OCI-LY3 (cell line): Measurements from ENCODE around the gene SPEN.
"Not testable (repeated sequence)": the region's sequence is repeated elsewhere in the genome, so short reads cannot be mapped to it uniquely, and the experiment has no call there.

Experiments used
- H2AFZ ChIP-seq: fragments of 200-600, 300-600 bp; shearing (Covaris generic); 2 replicates; pipeline ENCODE4 v1.6.0; 2014; ENCODE audit warnings: antibody characterized with exemption, low read depth, low read length
- H3K27ac ChIP-seq: fragments of 200-600, 300-600 bp; sonication (generic); 2 replicates; pipeline ENCODE4 v1.5.1; 2014; ENCODE audit warnings: mild to moderate bottlenecking, low read length, moderate library complexity, mixed read lengths
- H3K27me3 ChIP-seq: fragments of 200-600, 300-600 bp; sonication (generic); 2 replicates; pipeline ENCODE4 v1.6.1; 2014; ENCODE audit warnings: low read depth, low read length, mixed read lengths
- H3K36me3 ChIP-seq: fragments of 200-600, 300-600 bp; sonication (generic); replicated peaks from 2 replicates; pipeline ENCODE3; 2014; ENCODE audit warnings: low read depth, low read length, mixed read lengths
- H3K4me1 ChIP-seq: fragments of 300-600, 200-600 bp; sonication (generic); 2 replicates; pipeline ENCODE4 v1.6.1; 2014; ENCODE audit warnings: low read length, mixed read lengths
- H3K4me2 ChIP-seq: fragments of 200-600, 300-600 bp; sonication (generic); 2 replicates; pipeline ENCODE4 v1.6.1; 2014; ENCODE audit warnings: low read length, mixed read lengths
- H3K4me3 ChIP-seq: fragments of 300-600, 200-600 bp; sonication (generic); 2 replicates; pipeline ENCODE4 v1.5.1; 2014; ENCODE audit warnings: antibody characterized with exemption, mild to moderate bottlenecking, low read length, moderate library complexity
- H3K79me2 ChIP-seq: fragments of 300-600, 200-600 bp; shearing (Covaris generic); 2 replicates; pipeline ENCODE4 v1.6.1; 2014; ENCODE audit warnings: mild to moderate bottlenecking, low read length, mixed read lengths
- H3K9ac ChIP-seq: fragments of 300-600, 200-600 bp; shearing (Covaris generic); 2 replicates; pipeline ENCODE4 v1.6.0; 2014; ENCODE audit warnings: mild to moderate bottlenecking, low read length, moderate library complexity
- H3K9me3 ChIP-seq: fragments of 200-600, 300-600 bp; shearing (Covaris generic); 2 replicates; pipeline ENCODE4 v1.6.1; 2014; ENCODE audit warnings: low read length, mixed read lengths; ENCODE audit not compliant: insufficient read depth
- H4K20me1 ChIP-seq: fragments of 200-600, 300-600 bp; sonication (generic); 2 replicates; pipeline ENCODE4 v1.6.1; 2016; ENCODE audit warnings: low read length, mixed read lengths; ENCODE audit not compliant: insufficient read depth
- CTCF ChIP-seq: fragments of 200-600, 300-600 bp; sonication (generic); IDR thresholded peaks from 2 replicates; pipeline ENCODE4 v1.5.1; 2014; ENCODE audit warnings: antibody characterized with exemption, low read length, low read depth
- EZH2phosphoT487 ChIP-seq: fragments of 200-600 bp; shearing (Covaris generic); IDR thresholded peaks from 2 replicates; pipeline ENCODE4 v1.6.1; 2018; ENCODE audit warnings: antibody characterized with exemption, mixed run types, low read depth

SPEN gene

GRCh38 chr1:15975805-15976680, 128.5 kb downstream of the SPEN start, which contains the start of gene ZBTB17:
Gene ZBTB17 (minus strand): TSS chr1:15976101. CDS start chr1:15948495, 27,606 bp downstream.
- Histone ChIP-seq H3K9me3 (no peaks in the 10 kb centered on the region), H3K36me3 (peaks cover 15% of the 10 kb centered on the region), H3K27ac (peak within 1 kb of the TSS; percentile 83)

GRCh38 chr1:15977947-15978346, 130.4 kb downstream of the SPEN start:
- peaks cover 25% of the 10 kb centered on the region for H3K4me1 ChIP-seq
- not testable (repeated sequence) for H2AFZ ChIP-seq, H3K27me3 ChIP-seq

More at GRCh38 chr1:15975805-15976680, 128.5 kb downstream of the SPEN start, which contains the start of gene ZBTB17:
- Histone ChIP-seq H3K27me3 (no peaks in the 10 kb centered on the region), H3K4me3 (peak within 1 kb of the TSS; percentile 83), H3K4me1 (peaks cover 25% of the 10 kb centered on the region), H3K9ac (peak within 1 kb of the TSS; percentile 81), H2AFZ (peak within 1 kb of the TSS; percentile 44), H4K20me1 (no peaks in the 10 kb centered on the region), H3K79me2 (peaks cover 20% of the 10 kb centered on the region), H3K4me2 (peak within 1 kb of the TSS; percentile 90)
- TF ChIP-seq CTCF (no peak), EZH2phosphoT487 (no peak)

GRCh38 chr1:15981679-15982078, 134.2 kb downstream of the SPEN start:
- Histone ChIP-seq H3K27ac (no peak overlapping the region), H3K79me2 (no peaks in the 10 kb centered on the region), H3K4me2 (no peak overlapping the region), H4K20me1 (no peaks in the 10 kb centered on the region), H3K4me3 (no peak overlapping the region), H2AFZ (no peak overlapping the region), H3K9me3 (no peaks in the 10 kb centered on the region), H3K27me3 (no peaks in the 10 kb centered on the region), H3K9ac (no peak overlapping the region), H3K36me3 (no peaks in the 10 kb centered on the region), H3K4me1 (peaks cover 1% of the 10 kb centered on the region)
- TF ChIP-seq CTCF = no peak
- TF ChIP-seq EZH2phosphoT487 = no peak

More at GRCh38 chr1:15977947-15978346, 130.4 kb downstream of the SPEN start:
- not testable (repeated sequence) for H3K27ac ChIP-seq, H3K36me3 ChIP-seq, H3K4me3 ChIP-seq, H3K9ac ChIP-seq, H3K4me2 ChIP-seq, H4K20me1 ChIP-seq, H3K9me3 ChIP-seq
- peaks cover 19% of the 10 kb centered on the region for H3K79me2 ChIP-seq

- no peak overlapping the region for H3K27ac ChIP-seq
- TF ChIP-seq EZH2phosphoT487 (no peak), CTCF (no peak)
- H3K36me3 ChIP-seq = no peaks in the 10 kb centered on the region
These were observed 135.8 kb downstream of the SPEN start for GRCh38 chr1:15983275-15983674.

More at GRCh38 chr1:15983275-15983674, 135.8 kb downstream of the SPEN start:
- Histone ChIP-seq H3K9ac (no peak overlapping the region), H2AFZ (no peak overlapping the region), H3K4me3 (no peak overlapping the region), H3K79me2 (no peaks in the 10 kb centered on the region), H3K4me2 (no peak overlapping the region), H3K27me3 (no peaks in the 10 kb centered on the region), H3K9me3 (no peaks in the 10 kb centered on the region), H3K4me1 (no peaks in the 10 kb centered on the region), H4K20me1 (no peaks in the 10 kb centered on the region)
